ENCODE measurements around the gene FAM227A. TPM values are rescaled to one million over a fixed set of nuclear protein-coding genes. Genes with fewer than 3 reads are reported as not detected.

Gene FAM227A
- total and polyA plus RNA-seq, 2 of the 13 experiments (the other 11 are each of a cell fraction or from before 2014, with no cell fraction given) = 1.0 to 1.5 TPM

DNA sequence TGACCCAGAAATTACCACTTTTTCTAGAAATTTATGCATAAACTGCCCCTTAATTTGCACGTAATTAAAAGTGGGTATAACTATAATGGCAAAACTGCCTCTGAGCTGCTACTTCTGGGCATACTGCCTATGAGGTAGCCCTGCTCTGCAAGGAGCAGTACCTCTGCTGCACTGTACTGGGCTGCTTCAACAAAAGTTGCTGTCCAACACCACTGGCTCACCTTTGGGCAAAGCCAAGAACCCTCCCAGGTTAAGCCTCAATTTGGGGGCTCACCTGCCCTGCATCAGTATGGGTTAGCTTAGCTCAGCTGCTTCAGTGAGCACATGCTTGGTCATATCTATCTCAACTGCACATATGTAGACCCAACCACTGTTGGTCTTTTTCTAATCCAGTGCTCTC, 90.8 kb downstream of the FAM227A start:
- Histone ChIP-seq H3K27me3 (ENCODE audit: control insufficient read depth in 1 of 2, insufficient read depth in 2 of 2, low read length in 2 of 2) (no peaks in the 10 kb centered on the region), H4K20me1 (ENCODE audit: insufficient read depth, low read length) (no peaks in the 10 kb centered on the region), H3K27ac (ENCODE audit: extremely low read length, insufficient read depth, low read length) (no peak overlapping the region), H3K79me2 (ENCODE audit: insufficient read depth, low read length) (no peaks in the 10 kb centered on the region), H3K4me2 (ENCODE audit: low read depth, low read length) (no peak overlapping the region), H3K4me3 (replicated peaks in 1 of 3; ENCODE audit: insufficient read depth in 1 of 3, low read depth in 2 of 3, low read length in 3 of 3) (no peak overlapping the region), H3K9me3 (ENCODE audit: low read length) (no peaks in the 10 kb centered on the region), H2AFZ (ENCODE audit: low read length) (no peak overlapping the region), H3K9ac (ENCODE audit: insufficient read depth, low read depth, low read length) (no peak overlapping the region), H3K4me1 (ENCODE audit: insufficient read depth, low read length) (peaks cover under 1% of the 10 kb centered on the region; the same call in 1 of the 2 replicates), H3K36me3 (replicated peaks in 1 of 2; ENCODE audit: control insufficient read depth in 1 of 2, insufficient read depth in 2 of 2, low read length in 2 of 2) (no peaks in the 10 kb centered on the region)
- POLR2A ChIA-PET = no interaction called here
- in situ Hi-C loops (cut with HindIII; ENCODE audit: extremely low pct_ligation_motif_present, low pct_unique_long_range_greater_than_20kb) (no loop called here), intact Hi-C loops (cut with micrococcal nuclease; ENCODE audit: unreplicated experiment) (no loop called here)
- 0% methylated on average over 1 of the region's 1 CpG for WGBS (ENCODE audit: low lambda C conversion rate)
- FAIRE-seq (no peak), ATAC-seq (no peak), DNase-seq (ENCODE audit: low spot score) (no peak)
- BruUV-seq (replicated peaks) = no TSS peak
- CTCF ChIA-PET (ENCODE audit: low intra/inter-chr PET ratio, low total read pairs) = no interaction called here
- TF ChIP-seq, protein P1, sequence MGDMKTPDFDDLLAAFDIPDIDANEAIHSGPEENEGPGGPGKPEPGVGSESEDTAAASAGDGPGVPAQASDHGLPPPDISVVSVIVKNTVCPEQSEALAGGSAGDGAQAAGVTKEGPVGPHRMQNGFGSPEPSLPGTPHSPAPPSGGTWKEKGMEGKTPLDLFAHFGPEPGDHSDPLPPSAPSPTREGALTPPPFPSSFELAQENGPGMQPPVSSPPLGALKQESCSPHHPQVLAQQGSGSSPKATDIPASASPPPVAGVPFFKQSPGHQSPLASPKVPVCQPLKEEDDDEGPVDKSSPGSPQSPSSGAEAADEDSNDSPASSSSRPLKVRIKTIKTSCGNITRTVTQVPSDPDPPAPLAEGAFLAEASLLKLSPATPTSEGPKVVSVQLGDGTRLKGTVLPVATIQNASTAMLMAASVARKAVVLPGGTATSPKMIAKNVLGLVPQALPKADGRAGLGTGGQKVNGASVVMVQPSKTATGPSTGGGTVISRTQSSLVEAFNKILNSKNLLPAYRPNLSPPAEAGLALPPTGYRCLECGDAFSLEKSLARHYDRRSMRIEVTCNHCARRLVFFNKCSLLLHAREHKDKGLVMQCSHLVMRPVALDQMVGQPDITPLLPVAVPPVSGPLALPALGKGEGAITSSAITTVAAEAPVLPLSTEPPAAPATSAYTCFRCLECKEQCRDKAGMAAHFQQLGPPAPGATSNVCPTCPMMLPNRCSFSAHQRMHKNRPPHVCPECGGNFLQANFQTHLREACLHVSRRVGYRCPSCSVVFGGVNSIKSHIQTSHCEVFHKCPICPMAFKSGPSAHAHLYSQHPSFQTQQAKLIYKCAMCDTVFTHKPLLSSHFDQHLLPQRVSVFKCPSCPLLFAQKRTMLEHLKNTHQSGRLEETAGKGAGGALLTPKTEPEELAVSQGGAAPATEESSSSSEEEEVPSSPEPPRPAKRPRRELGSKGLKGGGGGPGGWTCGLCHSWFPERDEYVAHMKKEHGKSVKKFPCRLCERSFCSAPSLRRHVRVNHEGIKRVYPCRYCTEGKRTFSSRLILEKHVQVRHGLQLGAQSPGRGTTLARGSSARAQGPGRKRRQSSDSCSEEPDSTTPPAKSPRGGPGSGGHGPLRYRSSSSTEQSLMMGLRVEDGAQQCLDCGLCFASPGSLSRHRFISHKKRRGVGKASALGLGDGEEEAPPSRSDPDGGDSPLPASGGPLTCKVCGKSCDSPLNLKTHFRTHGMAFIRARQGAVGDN (CRISPR knock-in tag; IDR thresholded peaks at IDR 0.05) = no peak
- TF ChIP-seq ZKSCAN1 (IDR thresholded peaks at IDR 0.05; ENCODE audit: low read length) (no peak), ZZZ3 (CRISPR knock-in tag; IDR thresholded peaks at IDR 0.05; ENCODE audit: borderline replicate concordance) (no peak), SMAD3 (CRISPR knock-in tag; IDR thresholded peaks at IDR 0.05) (no peak), TCF7L2 (IDR thresholded peaks at IDR 0.05; ENCODE audit: low read depth, low read length) (no peak), SKI (IDR thresholded peaks at IDR 0.05; ENCODE audit: partially characterized antibody) (no peak), ATRX (CRISPR knock-in tag; IDR thresholded peaks at IDR 0.05; ENCODE audit: borderline replicate concordance) (no peak), IRF9 (CRISPR knock-in tag; IDR thresholded peaks at IDR 0.05; ENCODE audit: borderline replicate concordance) (no peak), JUND (CRISPR knock-in tag; IDR thresholded peaks at IDR 0.05) (no peak), ZMYM3 (CRISPR knock-in tag; IDR thresholded peaks at IDR 0.05) (no peak), SKIL (CRISPR knock-in tag; IDR thresholded peaks at IDR 0.05; ENCODE audit: borderline replicate concordance) (no peak), KDM6A (CRISPR knock-in tag; IDR thresholded peaks at IDR 0.05; ENCODE audit: low read depth) (no peak), ZNF180 (CRISPR knock-in tag; IDR thresholded peaks at IDR 0.05; ENCODE audit: borderline replicate concordance, low read depth) (no peak), FOXA3 (CRISPR knock-in tag; IDR thresholded peaks at IDR 0.05) (no peak), ZNF709 (CRISPR knock-in tag; IDR thresholded peaks at IDR 0.05) (no peak), MBNL3 (CRISPR knock-in tag; conservative IDR thresholded peaks at IDR 0.05) (no peak), MYNN (CRISPR knock-in tag; IDR thresholded peaks at IDR 0.05; ENCODE audit: low read depth) (no peak), CCDC6 (CRISPR knock-in tag; IDR thresholded peaks at IDR 0.05) (no peak)

Data from HepG2 (cell line).